Left renal pelvis (tissue), 4 donors: ENCODE measurements around the gene EIF3K. TPM values are rescaled to one million over a fixed set of nuclear protein-coding genes. Genes with fewer than 3 reads are reported as not detected.
"Not testable (repeated sequence)": the region's sequence is repeated elsewhere in the genome, so short reads cannot be mapped to it uniquely, and the experiment has no call there.

Experiments used
- DNase-seq, 4 donors: peaks; one replicate each; pipeline ENCODE4 v3.0.0-alpha.2; 2013; ENCODE audit warnings: low read depth in 4 of 4, low spot score in 3 of 4
- polyA plus RNA-seq, 4 donors: library from polyadenylated mRNA; unstranded; fragments of 120-200 nt; gene quantifications; one replicate each; pipeline ENCODE4 v1.2.1, GENCODE V29; 2013; ENCODE audit not compliant: insufficient read length in 4 of 4

Gene EIF3K, protein sequence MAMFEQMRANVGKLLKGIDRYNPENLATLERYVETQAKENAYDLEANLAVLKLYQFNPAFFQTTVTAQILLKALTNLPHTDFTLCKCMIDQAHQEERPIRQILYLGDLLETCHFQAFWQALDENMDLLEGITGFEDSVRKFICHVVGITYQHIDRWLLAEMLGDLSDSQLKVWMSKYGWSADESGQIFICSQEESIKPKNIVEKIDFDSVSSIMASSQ
- polyA plus RNA-seq, result 100 to 1,000 TPM; 209 to 326 (median 302) TPM

DNA sequence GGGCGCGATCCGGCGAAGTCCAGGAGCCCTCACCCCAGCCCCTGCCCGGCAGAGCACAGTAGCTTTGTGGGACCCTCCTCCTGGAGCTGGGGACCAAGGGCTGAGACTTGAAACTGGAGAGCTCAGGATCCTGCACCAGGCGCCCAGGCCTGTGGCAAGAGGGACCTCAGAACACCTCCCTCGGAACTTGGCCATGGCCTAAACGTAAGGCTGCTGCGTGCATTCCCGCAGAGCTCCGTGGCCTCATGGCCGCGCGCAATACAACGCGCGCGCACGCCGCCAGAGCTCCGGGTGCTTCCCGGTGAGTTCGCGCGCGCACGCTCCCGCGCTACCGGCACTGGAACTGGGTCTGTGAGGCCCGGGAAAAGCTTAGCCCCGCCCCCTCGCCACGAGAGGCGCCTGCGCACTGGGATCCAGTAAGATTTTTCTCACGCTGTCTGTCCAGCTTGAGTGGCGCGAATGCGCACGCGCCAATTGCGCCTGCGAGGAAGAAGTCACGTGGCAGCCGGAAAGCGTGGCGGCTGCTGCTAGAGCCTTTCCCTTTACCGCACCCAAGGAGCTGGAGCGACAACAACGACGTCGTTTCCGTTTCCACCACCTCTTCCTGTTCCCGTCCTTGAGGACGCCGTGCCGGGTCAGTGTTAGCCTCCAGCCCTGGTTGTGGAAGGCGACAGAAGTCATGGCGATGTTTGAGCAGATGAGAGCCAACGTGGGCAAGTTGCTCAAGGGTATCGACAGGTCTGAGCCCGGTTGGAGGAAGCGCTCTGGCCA lies at the start of gene EIF3K:
Gene EIF3K (plus strand): TSS at position 599 of the 771 bp plus-strand sequence. CDS start 81 bp downstream, at position 680.
- DNase-seq, result peak; percentile 98

DNA sequence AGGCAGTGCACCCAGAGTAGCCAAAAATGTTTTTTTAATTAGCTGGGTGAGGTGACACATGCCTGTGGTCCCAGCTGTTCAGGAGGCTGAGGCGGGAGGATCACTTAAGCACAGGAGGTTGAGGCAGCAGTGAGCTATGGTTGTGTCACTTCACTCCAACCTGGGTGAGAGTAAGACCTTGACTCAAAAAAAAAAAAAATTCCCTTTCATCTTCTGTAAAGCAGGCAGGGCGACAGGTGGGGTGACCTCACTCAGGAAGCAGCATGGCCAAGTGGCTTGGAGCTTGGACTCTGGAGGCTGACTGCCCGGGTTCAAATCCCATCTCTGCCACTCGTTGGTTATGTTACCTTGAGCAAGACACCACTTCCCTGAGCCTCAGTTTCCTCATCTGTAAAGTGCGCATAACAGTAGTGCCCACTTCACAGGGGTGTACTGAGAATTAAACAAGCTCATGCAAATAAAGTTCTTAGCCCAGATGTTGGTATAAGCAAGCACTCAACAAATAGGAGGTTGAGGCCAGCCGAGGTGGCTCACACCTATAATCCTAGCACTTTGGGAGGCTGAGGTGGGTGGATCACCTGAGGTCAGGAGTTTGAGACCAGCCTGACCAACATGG lies 49.5 kb upstream of the EIF3K start:
- DNase-seq, result no peak

DNA sequence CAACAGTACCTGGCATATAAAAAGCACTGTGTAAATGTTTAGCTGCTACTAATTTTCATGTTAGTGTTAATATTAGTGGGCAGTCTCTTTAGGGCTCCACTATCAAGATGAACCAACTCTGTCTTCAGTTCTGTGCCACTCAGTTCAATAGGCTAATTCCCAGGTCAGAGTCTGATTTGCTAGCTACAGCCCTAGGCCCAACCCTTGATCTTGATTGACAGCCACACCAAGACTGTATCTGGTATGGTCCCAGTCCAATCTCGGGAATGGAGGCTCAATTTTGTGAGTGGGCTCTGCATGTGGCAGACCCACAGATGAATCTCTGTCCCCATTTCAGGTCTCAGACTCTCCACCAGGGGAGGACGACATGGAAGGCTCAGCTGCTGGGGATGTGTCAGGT lies 47.3 kb upstream of the EIF3K start:
- no peak for DNase-seq

DNA sequence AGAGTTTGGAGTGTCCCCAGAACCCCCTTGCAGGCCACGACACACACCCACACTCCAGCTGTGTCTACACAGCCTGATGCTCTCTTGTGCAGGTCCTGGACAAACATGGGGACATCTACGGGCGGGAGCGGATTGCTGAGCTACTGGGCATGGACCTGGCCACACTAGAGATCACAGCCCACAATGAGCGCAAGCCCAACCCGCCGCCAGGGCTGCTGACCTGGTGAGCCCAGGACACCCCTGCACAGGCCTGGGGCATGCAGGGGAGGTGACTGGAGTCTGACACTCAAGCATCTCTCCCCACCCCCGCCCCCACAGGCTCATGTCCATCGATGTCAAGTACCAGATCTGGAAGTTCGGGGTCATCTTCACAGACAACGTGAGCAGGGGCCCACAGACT lies 41.2 kb upstream of the EIF3K start:
- DNase-seq, result no peak

DNA sequence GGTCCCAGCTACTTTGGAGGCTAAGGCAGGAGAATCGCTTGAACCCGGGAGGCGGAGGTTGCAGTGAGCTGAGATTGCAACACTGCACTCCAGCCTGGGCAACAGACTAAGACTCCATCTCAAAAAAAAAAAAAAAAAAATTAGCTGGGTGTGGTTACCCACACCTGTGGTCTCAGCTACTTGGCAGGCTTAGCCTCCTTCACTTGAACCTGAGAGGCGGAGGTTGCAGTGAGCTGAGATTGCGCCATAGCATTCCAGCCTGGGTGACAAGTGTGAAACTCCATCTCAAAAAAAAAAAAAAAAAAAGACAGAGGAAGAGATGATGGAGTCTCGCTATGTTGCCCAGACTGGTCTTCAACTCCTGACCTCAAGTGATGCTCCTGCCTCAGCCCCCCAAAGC lies 39.7 kb upstream of the EIF3K start:
- not testable (repeated sequence) for DNase-seq

DNA sequence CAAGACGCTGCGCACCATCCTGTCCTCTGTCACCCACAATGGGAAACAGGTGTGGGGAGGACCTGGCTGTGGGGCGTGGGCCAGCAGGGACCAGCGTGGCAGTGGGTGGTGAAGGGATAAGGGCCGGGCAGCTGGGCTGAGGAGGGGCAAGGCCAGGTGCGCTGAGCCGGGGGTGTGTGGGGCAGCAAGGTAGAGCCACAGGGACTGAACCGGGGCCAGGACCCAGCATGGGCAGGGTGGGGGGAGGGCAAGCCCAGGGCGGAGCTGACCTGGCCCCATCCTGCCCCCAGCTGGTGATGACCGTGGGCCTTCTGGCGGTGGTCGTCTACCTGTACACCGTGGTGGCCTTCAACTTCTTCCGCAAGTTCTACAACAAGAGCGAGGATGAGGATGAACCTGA lies 38.9 kb upstream of the EIF3K start:
- DNase-seq, result no peak

DNA sequence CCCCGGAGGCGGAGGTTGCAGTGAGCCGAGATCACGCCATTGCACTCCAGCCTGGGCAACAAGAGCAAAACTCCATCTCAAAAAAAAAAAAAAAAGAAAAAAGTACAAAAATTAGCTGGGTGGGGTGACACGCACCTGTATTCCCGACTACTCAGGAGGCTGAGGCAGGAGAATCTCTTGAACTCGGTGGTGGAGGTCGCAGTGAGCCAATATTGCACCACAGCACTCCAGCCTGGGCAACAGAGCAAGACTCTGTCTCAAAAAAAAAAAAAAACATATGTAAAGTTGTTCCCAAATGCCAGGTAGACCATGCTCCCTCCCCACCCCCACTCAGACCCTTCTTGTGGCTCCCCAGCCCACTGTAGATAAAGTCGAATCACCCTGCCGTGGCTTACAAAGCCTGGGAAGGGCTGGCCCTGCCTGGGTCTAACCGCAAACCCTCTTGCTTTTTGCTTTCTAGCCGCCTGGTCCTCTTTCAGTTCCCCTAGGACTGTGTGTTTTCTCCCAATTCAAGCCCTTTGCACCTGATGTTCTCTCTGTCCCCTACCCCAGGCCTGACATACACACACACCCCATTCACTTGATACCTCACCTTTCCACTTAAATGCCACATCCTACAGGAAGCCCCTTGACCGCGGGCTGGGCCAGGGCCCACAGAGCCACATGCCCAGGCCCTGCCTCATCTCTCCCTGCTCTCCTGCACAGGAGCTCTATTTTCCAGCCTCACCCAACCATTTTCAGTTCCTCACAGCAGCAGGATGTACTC lies 35.6 kb upstream of the EIF3K start:
- no peak for DNase-seq

DNA sequence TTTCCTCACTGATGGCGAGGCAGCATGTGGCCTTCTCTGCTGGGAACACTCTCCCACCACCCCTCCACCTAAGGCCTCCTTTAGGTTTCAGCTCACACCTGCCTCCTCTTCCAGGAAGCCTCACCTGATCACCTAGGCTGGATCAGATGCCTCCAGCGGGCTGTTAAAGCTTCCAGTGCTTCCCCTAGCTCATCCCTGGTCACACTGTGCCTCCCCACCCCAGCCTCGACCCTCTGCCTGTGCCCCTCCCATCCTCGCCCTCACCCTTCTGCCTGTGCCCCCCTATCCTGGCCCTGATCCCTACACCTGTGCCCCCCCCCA lies 35.0 kb upstream of the EIF3K start:
- DNase-seq, result no peak

DNA sequence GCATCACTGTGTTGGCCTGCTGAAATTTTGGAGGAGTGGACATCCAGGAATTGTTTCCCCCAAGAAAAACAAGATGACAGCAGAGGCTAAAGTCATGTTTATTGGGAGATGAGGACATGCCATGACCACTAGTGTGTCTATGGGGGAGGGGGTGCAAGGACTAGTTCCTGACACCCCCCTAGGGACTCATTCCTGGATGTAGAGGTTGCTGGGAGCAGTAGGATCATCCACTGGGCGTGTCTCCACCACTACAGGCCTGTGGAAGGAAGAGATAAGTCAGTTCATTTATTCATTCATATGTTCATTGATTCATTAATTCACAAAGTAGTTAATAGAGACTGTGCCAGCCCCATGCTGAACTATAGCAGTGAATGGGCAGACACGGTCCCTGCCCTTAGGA lies 31.4 kb upstream of the EIF3K start:
- DNase-seq, result no peak

DNA sequence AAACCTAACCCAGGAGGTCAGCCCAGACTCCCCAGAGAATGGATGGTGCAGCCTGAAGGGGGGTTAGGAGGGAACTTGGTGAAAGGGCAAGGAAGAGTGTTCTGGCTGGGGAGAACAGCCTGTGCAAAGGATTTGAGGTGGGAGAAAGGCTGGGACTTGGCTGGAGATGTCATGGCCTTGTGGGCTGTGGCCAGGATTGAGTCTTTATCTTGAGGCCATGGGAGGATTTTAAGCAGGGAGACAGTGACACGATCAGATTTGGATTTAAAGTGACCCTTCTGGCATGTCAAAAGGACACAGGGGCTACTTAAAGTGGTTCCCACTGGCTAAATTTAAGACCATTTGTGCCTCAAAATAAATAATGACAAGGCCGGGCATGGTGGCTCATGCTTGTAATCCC lies 30.9 kb upstream of the EIF3K start:
- DNase-seq, result no peak

DNA sequence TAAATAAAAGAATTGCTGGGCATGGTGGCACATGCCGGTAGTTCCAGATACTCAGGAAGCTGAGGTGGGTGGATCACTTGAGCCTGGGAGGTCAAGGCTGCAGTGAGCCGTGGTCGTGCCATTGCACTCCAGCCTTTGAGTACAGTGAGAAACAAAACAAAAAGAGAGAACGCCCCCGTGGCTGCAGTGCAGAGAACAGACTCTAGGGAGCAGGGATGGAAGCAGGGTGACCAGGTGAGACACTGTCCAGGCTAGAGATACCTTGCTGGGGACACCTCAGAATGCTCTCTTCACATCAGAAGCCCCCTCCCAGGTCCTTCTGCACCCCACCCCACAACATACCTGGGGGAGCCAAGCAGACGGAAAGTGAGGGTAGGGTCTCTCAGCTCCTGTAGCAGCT lies 26.0 kb upstream of the EIF3K start:
- no peak for DNase-seq

DNA sequence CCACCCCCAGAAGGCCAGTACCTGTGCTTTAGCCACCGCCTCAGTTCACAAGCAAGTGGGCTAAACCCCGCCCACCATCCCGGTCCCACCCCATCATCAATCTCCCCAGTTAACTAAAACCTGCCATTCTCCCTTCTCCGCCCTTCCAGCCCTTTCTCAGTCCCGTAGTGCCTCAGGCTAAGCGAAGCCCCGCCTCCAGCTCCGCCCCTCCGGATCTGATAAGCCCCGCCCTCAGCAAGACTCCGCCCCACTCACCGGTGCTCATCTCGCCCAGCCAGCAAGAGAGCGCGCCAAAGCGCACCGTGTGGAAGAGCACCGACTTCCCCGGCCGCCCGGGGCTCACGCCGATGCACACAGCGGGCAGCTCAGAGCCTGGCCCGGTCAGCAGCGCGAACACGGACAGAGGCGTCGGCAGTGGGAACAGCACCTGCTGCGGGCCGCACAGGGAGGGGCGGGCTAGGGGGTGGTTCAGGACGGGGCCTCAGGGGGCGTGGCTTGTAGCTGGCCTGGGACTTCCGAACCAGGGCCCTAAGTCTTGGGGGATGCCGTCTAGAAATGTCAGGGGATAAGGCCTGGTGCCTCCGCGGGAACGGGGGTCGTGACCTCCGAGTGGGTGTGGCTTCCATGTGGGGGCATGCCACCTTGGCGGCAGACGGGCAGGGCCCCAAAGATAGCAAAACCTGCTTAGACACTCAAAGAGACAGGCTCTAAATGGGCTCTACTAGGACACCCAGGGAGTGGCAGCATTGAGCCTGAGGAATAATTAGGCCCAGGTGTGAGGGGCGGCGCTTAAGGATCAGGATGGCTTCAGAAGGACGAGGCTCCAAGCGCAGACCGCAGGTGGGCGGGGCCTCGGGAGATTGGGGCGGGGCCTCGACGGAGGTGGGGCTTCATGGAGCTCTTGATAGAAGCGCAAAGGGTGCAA lies 22.7 kb upstream of the EIF3K start:
- DNase-seq, result peak in 2 of 4 donors; percentile 46 to 52

DNA sequence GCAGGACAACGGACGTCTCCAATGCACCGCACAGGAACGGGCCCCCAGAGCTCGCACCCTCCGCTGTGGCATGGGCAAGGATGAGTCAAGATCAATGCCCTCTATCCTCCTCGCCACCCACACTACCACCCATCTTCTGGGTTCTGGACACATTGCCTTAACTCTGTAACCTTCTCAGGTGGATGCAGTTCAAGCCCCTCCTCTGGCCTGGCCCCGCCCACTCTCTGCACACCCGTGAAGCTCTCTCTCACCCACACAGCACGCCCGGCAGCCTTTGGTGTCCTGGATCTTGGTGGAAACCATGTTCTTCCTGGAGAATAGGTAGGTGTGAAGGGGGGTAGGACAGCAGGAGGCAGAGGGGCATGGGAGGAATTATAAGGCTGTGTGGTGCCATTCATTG lies 21.9 kb upstream of the EIF3K start:
- no peak for DNase-seq

DNA sequence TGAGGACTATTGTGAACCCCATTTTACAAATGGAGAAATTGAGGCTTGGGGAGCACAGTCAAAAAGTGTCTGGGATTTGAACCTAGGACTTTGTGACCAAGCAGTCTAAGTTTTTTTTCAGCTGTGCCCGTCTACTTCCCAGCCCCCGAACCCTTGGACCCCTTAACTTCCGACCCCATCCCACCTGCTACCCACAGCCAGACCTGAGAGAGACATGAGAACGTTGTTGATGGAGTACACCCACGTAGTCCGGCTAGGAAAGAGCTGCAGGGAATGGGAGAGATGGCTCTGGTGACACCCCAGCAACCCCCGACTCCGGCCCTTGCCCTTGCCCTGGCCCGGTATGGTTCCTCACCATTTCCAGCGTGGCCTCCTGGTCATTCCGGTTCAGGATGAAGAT lies 19.3 kb upstream of the EIF3K start:
- no peak for DNase-seq

DNA sequence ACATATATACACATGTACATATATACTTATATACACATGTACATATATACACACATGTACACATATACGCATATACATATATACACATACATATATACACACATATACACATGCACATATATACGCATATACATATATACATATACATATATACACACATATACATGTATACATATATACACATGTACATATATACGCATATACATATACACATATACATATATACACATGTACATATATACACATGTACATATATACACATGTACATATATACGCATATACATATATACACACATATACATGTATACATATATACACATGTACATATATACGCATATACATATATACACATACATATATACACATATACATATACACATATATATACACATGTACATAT lies 16.1 kb upstream of the EIF3K start:
- not testable (repeated sequence) for DNase-seq

DNA sequence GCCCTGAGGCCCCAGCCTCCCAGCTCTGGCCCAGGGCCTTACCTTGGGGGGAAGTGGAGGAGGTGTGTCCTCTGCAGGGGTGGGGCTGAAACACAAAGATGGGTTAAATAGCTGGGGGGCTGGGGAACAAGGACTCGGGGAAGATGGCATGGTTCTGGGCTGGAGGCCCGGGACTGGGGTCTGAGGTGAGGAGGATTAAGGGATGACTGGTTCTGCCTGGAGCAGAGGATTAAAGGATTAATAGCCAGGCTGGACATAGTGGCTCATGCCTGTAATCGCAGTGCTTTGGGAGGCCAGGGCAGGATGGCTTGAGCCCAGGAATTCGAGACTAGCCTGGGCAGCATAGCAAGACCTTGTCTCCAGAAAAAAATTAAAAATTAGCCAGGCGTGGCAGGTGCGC lies 12.9 kb upstream of the EIF3K start:
- no peak for DNase-seq

DNA sequence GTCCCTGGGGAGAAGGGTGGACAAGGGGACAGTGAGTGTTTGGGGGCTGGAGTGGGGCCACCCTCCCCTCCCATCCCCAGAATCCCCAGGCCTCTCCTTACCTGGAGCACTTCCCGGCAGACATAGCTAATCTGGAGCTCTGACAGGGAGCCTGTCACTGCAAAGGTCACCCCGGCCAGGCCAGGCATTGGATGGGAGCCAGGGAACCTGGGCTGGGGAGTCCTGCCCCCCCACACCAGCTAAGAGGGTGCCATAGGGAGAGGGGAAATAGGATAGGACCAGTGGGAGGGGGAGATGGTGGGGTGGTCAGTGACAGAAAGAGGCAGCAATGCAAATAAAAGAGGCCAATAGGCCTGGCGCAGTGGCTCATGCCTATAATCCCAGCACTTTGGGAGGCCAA lies 4.7 kb upstream of the EIF3K start:
- DNase-seq, result no peak

DNA sequence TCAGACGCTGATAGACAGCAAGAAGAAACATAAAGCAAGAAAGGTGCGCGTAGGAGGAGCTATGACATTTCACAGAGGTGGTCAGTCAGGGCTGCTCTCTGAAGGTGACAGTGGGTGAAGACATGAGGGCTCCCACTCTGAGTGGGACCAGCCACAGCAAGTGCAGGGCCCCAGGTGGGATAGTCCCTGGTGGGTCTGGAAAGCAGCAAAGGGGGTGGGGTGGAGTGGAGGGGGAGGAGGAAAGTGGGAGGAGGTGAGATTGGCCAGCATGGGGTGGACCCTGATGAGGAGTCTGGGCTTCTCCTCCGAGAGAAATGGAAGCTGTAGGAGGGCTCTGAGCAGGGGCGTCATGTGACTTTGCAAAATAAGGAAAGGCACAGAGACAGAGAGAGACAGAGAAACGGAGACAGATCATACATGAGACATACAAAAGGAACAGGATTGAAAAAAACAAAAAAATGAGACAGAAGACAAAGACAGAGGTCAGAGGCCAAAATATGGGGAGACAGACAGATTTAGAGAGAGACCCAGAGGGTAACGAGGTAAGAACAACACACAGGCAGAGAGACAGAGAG lies 3.9 kb upstream of the EIF3K start:
- no peak for DNase-seq

DNA sequence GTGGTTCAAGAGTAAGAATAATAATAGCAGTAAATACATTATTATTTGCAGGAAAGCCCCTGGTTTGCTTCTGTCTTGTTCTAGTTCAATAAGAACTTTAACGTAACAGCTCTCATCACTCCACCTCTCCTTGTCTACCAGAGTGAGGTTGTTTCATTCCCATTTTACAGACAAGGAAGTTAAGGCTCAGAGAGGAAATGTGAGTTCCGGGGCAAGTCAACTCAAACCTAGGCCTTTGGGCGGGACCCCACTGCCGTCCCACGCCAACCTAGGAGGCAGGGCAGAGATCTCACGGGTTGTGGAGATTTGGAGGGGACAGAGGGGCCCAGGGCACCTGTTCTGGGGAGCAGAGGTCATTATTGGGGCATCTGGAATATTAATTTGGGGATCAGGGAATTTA lies 2.7 kb upstream of the EIF3K start:
- DNase-seq, result no peak

DNA sequence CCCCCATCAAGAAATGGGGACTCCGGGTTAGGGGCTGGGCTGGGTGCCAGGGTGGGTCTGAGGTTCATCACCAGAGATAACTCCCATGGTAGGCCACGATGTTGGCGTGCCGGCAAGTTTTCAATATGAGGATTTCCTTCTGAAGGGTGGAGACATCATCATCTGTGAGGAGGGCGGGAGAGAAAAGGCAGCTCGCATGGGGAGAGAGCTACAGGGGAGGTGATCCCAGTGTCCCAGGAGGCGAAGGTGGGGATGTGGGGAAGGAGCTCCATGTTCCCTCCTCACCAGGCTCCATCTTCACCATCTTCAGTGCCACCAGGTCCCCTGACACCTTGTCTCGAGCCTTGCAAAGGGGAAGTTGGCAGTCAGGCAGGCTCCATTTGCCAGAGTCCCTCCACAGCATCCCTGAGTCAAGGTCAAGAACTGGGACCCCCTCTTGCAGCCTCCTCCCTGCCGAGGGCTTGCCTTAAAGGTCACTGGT lies 1.7 kb upstream of the EIF3K start:
- DNase-seq, result no peak
